ENCODE results near the gene TXNRD3. TPM values are rescaled to one million over a fixed set of nuclear protein-coding genes. Genes with fewer than 3 reads are reported as not detected.

The TXNRD3 gene
- total RNA-seq, 1 experiment from 2014 or later: 6.9 TPM

- CTCF ChIA-PET: no interaction called here
Observed at GRCh38 chr3:126618021-126618420, 36.9 kb downstream of the TXNRD3 start.

GRCh38 chr3:126617571-126617970 lies 37.4 kb downstream of the TXNRD3 start:
- no peak overlapping the region for H3K4me3 Mint-ChIP-seq
- H3K27ac Mint-ChIP-seq: no peak overlapping the region
- H3K4me1 Mint-ChIP-seq: no peaks in the 10 kb centered on the region
- no peaks in the 10 kb centered on the region for H3K27me3 Mint-ChIP-seq (ENCODE audit: low read depth)
- ChIA-PET CTCF (no interaction called here), POLR2A (no interaction called here)
- ATAC-seq (no peak), DNase-seq (ENCODE audit: low spot score) (no peak)
- H3K9me3 Mint-ChIP-seq: no peaks in the 10 kb centered on the region
- no peaks in the 10 kb centered on the region for H3K36me3 Mint-ChIP-seq
- TF ChIP-seq SMAD4 (CRISPR knock-in tag; IDR thresholded peaks at IDR 0.05) (no peak), ETV6 (CRISPR knock-in tag; IDR thresholded peaks at IDR 0.05) (no peak), ZNF121 (CRISPR knock-in tag; IDR thresholded peaks at IDR 0.05) (no peak), GRHL2 (CRISPR knock-in tag; IDR thresholded peaks at IDR 0.05; ENCODE audit: insufficient replicate concordance, severe bottlenecking) (no peak), EMX1 (CRISPR knock-in tag; IDR thresholded peaks at IDR 0.05) (no peak), ATF3 (CRISPR knock-in tag; conservative IDR thresholded peaks at IDR 0.05) (no peak), AR (CRISPR knock-in tag; IDR thresholded peaks at IDR 0.05) (no peak), NFE2L1 (CRISPR knock-in tag; IDR thresholded peaks at IDR 0.05) (no peak), ATF6 (CRISPR knock-in tag; IDR thresholded peaks at IDR 0.05) (no peak), OVOL2 (CRISPR knock-in tag; IDR thresholded peaks at IDR 0.05; ENCODE audit: borderline replicate concordance) (no peak), NFATC4 (CRISPR knock-in tag; IDR thresholded peaks at IDR 0.05) (no peak), ZBTB43 (CRISPR knock-in tag; IDR thresholded peaks at IDR 0.05) (no peak), ZNF263 (CRISPR knock-in tag; IDR thresholded peaks at IDR 0.05; ENCODE audit: low read depth) (no peak)

More at GRCh38 chr3:126618021-126618420, 36.9 kb downstream of the TXNRD3 start:
- Mint-ChIP-seq H3K4me1 (no peaks in the 10 kb centered on the region), H3K36me3 (no peaks in the 10 kb centered on the region), H3K27ac (no peak overlapping the region), H3K9me3 (no peaks in the 10 kb centered on the region), H3K27me3 (ENCODE audit: low read depth) (no peaks in the 10 kb centered on the region), H3K4me3 (no peak overlapping the region)
- TF ChIP-seq ZBTB21 (CRISPR knock-in tag; IDR thresholded peaks at IDR 0.05; ENCODE audit: borderline replicate concordance) (no peak), ZNF219 (CRISPR knock-in tag; IDR thresholded peaks at IDR 0.05; ENCODE audit: borderline replicate concordance) (no peak), ELF4 (CRISPR knock-in tag; IDR thresholded peaks at IDR 0.05; ENCODE audit: low read depth) (no peak), E2F5 (CRISPR knock-in tag; IDR thresholded peaks at IDR 0.05) (no peak), PRRX2 (CRISPR knock-in tag; IDR thresholded peaks at IDR 0.05) (no peak), ZNF138 (CRISPR knock-in tag; conservative IDR thresholded peaks at IDR 0.05) (no peak), TP53 (CRISPR knock-in tag; IDR thresholded peaks at IDR 0.05) (no peak), NFYB (CRISPR knock-in tag; conservative IDR thresholded peaks at IDR 0.05; ENCODE audit: low read depth) (no peak), HMGA2 (CRISPR knock-in tag; IDR thresholded peaks at IDR 0.05) (no peak), ATF1 (CRISPR knock-in tag; IDR thresholded peaks at IDR 0.05) (no peak), ZNF671 (CRISPR knock-in tag; IDR thresholded peaks at IDR 0.05) (no peak), FOXK1 (CRISPR knock-in tag; IDR thresholded peaks at IDR 0.05) (no peak), GTF2I (CRISPR knock-in tag; conservative IDR thresholded peaks at IDR 0.05) (no peak), CBFB (CRISPR knock-in tag; IDR thresholded peaks at IDR 0.05; ENCODE audit: low read depth) (no peak), IRF2 (CRISPR knock-in tag; IDR thresholded peaks at IDR 0.05; ENCODE audit: borderline replicate concordance, low read depth) (no peak), NFATC4 (CRISPR knock-in tag; IDR thresholded peaks at IDR 0.05) (no peak), ZNF416 (CRISPR knock-in tag; IDR thresholded peaks at IDR 0.05) (no peak), ETV6 (CRISPR knock-in tag; IDR thresholded peaks at IDR 0.05) (no peak), MYBL2 (CRISPR knock-in tag; IDR thresholded peaks at IDR 0.05) (no peak), AFF4 (CRISPR knock-in tag; IDR thresholded peaks at IDR 0.05; ENCODE audit: borderline replicate concordance) (no peak)
- DNase-seq (ENCODE audit: low spot score) (no peak), ATAC-seq (no peak)
- POLR2A ChIA-PET: no interaction called here

All from WTC11 (cell line).